Measurements from ENCODE around the gene UBXN10.

UBXN10 gene

DNA sequence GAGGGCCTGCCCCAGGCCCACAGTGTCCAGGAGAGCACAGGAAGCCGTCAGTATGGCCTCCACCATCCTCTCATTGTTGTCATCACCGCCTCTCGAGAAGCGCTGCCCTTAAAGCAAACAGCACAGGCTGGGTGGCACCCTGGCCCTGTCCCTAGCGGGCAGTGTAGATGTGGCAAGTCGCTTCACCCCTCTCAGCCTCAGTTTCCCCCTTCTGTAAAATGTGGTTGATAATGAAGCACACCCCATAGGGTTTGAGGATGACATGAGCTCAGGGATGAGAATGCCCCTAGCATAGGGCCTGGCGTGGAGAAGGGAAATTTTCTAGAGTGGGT is 33.3 kb upstream of the UBXN10 start:
- H3K27ac ChIP-seq, result no peak overlapping the region

DNA sequence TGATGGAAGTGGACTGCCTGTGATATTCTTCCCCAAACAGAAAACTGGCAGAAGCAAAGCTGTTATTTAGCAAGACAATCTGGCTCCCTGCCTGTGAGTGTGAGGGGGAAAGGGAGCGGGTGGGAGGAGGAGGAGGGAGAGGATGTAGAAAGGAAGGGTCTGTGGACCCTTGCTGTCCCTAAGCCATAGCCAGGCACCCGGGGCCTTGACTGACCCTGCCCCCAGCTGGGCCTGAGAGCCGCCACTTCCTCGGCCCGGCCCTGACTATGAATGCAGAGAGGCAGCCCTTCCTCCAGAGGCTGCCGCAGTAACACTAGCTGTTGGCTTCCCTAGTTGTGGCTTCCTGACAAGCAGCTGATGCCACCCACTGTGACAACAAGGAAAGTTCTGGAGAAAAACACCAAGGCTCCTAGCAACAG is 32.9 kb upstream of the UBXN10 start:
- H3K27ac ChIP-seq, result no peak overlapping the region
- TF ChIP-seq ZFX (IDR thresholded peaks at IDR 0.05; ENCODE audit: borderline replicate concordance), result no peak
- TF ChIP-seq, protein P1, sequence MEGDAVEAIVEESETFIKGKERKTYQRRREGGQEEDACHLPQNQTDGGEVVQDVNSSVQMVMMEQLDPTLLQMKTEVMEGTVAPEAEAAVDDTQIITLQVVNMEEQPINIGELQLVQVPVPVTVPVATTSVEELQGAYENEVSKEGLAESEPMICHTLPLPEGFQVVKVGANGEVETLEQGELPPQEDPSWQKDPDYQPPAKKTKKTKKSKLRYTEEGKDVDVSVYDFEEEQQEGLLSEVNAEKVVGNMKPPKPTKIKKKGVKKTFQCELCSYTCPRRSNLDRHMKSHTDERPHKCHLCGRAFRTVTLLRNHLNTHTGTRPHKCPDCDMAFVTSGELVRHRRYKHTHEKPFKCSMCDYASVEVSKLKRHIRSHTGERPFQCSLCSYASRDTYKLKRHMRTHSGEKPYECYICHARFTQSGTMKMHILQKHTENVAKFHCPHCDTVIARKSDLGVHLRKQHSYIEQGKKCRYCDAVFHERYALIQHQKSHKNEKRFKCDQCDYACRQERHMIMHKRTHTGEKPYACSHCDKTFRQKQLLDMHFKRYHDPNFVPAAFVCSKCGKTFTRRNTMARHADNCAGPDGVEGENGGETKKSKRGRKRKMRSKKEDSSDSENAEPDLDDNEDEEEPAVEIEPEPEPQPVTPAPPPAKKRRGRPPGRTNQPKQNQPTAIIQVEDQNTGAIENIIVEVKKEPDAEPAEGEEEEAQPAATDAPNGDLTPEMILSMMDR (IDR thresholded peaks at IDR 0.05), result no peak

More for the DNA sequence above, 33.3 kb upstream of the UBXN10 start:
- TF ChIP-seq ZFX (IDR thresholded peaks at IDR 0.05; ENCODE audit: borderline replicate concordance), result no peak
- TF ChIP-seq, protein P1 (IDR thresholded peaks at IDR 0.05), result peak; percentile 71

DNA sequence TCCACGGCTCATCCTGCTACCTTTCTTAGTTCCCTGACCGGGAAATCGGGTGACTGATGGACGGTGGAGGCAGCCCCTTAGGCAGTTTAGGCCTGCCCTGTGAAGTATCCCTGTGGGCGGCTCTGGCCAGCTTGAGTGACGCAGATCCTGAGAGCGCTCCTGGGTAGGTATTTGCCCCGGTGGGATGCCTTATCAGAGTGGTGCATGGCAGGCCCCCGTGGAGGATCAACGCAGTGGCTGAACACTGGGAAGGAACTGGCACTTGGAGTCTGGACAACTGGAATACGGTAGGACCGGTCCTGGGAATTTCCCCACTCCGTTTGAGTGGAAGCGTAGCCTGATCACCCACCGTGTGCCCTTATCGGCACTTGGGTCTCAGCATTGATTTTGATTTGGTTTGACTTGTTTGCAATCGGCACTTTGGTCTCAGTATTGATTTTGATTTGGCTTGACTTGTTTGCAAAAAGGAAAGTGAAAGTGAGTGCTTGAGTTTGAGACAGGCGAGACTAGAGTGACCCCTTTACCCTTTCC is 31.5 kb upstream of the UBXN10 start:
- H3K27ac ChIP-seq, result no peak overlapping the region

DNA sequence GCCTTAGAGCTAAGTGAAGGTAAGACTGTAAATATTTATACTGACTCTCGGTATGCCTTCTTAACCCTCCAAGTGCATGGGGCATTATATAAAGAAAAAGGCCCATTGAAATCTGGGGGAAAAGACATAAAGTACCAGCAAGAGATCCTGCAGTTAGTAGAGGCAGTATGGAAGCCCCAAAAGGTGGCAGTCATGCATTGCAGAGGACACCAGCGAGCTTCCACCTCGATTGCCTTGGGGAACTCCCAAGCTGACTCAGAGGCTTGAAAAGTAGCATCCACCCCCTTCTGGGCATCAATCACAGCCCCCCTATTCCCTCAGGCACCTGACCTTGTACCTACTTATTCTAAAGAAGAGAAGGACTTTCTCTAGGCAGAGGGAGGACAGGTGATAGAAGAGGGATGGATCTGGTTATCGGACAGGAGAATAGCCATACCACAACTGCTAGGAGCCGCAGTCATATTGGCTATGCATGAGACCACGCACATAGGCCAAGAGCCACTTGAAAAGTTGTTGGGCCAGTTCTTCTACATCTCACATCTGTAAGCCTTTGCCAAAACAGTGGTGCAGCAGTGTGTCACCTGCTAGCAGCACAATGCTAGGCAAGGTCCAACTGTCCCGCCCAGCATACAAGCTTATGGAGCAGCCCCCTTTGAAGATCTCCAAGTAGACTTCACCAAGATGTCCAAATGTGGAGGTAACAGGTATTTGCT is 27.4 kb upstream of the UBXN10 start:
- TF ChIP-seq, protein P1 (IDR thresholded peaks at IDR 0.05), result no peak
- TF ChIP-seq ZFX (IDR thresholded peaks at IDR 0.05; ENCODE audit: borderline replicate concordance), result no peak
- H3K27ac ChIP-seq, result no peak overlapping the region

More for the DNA sequence above, 31.5 kb upstream of the UBXN10 start:
- TF ChIP-seq ZFX (IDR thresholded peaks at IDR 0.05; ENCODE audit: borderline replicate concordance), result no peak
- TF ChIP-seq, protein P1 (IDR thresholded peaks at IDR 0.05), result no peak

DNA sequence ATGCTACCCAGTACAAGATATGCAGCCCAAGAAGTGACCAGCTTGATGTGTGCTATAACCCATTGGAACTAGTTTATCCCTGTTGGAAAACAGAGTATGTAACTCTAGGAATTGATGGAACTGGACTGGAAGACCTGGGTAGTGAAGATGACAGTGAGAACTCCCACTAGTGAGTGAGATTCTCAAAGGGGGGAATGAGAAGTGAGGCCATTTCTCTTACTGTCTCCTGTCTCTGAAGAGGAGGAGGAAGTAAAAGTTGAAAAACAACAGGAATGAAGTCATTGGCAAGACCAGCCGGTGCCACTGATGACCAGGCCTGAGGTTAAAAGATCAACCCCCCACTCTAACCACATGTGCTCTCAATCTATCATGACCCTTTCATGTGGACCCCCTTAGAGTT is 25.9 kb upstream of the UBXN10 start:
- no peak overlapping the region for H3K27ac ChIP-seq
- no peak for TF ChIP-seq ZFX (IDR thresholded peaks at IDR 0.05; ENCODE audit: borderline replicate concordance)
- TF ChIP-seq, protein P1 (IDR thresholded peaks at IDR 0.05), result no peak

DNA sequence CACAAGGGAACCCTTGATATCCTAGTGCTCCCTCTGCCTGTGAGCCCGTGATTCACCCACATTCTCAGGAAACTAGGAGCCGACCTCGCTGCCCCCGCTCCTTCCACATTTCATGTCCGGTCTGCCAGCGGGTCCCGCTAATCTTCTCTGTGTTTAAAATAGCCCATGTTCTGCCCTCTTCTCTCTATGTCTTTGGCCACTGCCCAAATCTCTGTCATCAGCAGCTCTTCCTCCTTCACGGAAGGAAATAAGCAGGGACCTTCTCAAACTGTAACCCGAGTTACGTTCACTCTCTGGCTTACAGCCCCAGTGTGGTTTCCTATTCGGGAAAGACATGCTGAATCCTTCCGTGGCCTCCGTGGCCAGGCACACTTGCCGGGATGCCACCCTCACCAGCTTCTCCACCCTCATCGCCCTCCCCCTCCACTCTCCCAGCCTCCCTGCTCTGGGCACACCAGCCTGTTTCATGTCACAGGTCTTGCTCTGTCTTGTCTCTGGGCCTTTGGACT is 21.1 kb upstream of the UBXN10 start:
- no peak for TF ChIP-seq ZFX (IDR thresholded peaks at IDR 0.05; ENCODE audit: borderline replicate concordance)
- TF ChIP-seq, protein P1 (IDR thresholded peaks at IDR 0.05), result no peak
- no peak overlapping the region for H3K27ac ChIP-seq

DNA sequence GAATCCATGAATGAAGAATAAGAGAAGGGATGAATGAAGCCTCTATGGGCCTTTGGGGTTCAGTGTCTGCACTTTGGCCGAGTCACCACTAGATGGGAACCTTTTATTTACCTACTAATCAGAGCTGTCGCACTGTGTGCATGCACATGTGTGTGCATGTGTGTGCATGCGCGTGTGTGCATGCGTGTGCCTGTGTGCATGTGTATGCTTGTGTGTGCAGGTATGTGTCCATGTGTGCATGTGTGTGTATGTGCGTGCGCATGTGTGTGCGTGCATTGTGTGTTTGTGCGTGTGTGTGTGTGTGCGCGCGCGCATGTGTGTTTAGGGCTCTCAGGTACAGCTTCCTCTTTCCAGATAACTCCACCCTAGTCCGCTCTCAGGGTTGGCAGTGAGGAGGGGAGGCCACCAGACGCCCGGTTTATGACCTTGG is 20.4 kb upstream of the UBXN10 start:
- no peak overlapping the region for H3K27ac ChIP-seq
- no peak for TF ChIP-seq ZFX (IDR thresholded peaks at IDR 0.05; ENCODE audit: borderline replicate concordance)
- TF ChIP-seq, protein P1 (IDR thresholded peaks at IDR 0.05), result peak; percentile 12; the same call in 1 of the 2 replicates

Data from 22Rv1 (cell line).